Keratinocyte (primary cell): ENCODE data around the gene NT5DC1. TPM values are rescaled to one million over a fixed set of nuclear protein-coding genes. Genes with fewer than 3 reads are reported as not detected.

ENCODE experiments used
- DNase-seq: peaks from one replicate; pipeline ENCODE4 v3.0.0-alpha.2; 2011; ENCODE audit warnings: low read depth, missing footprints, low spot score
- FAIRE-seq: peaks from 2 replicates; lab custom pipeline; 2011; peaks lifted over from hg19 to GRCh38; lab: Jason Lieb, UNC
- H2AFZ ChIP-seq: 2 replicates; pipeline ENCODE4 v1.6.0; 2012; ENCODE audit warnings: low read length, control low read depth, inconsistent platforms; ENCODE audit not compliant: control insufficient read depth
- H3K27ac ChIP-seq: 2 replicates; pipeline ENCODE4 v1.5.1; 2011; ENCODE audit warnings: low read length; ENCODE audit not compliant: control insufficient read depth, insufficient read depth
- H3K27me3 ChIP-seq: 3 replicates; pipeline ENCODE4 v1.6.0; 2011; ENCODE audit warnings: low read length; ENCODE audit not compliant: control insufficient read depth, insufficient read depth; ENCODE audit errors: extremely low read depth
- H3K36me3 ChIP-seq, 2 experiments: 2 replicates in 1 of 2; 3 replicates in 1 of 2; pipeline ENCODE4 v1.5.1; 2011; ENCODE audit warnings: low read length in 2 of 2, mild to moderate bottlenecking in 1 of 2; ENCODE audit not compliant: control insufficient read depth in 2 of 2, insufficient read depth in 2 of 2; ENCODE audit errors: extremely low read depth in 1 of 2
- H3K4me1 ChIP-seq: 3 replicates; pipeline ENCODE4 v1.5.1; 2011; ENCODE audit warnings: low read length; ENCODE audit not compliant: control insufficient read depth, insufficient read depth; ENCODE audit errors: extremely low read depth
- H3K4me2 ChIP-seq: 3 replicates; pipeline ENCODE4 v1.6.0; 2011; ENCODE audit warnings: low read depth, low read length; ENCODE audit not compliant: control insufficient read depth, insufficient read depth; ENCODE audit errors: extremely low read depth
- H3K4me3 ChIP-seq, 3 experiments: fragments of 200-600 bp in 1 of 3; sonication (generic) in 1 of 3; 2 replicates in 2 of 3; 3 replicates in 1 of 3; pipeline ENCODE4 v1.5.1; 2011 to 2016; ENCODE audit warnings: low read length in 3 of 3, mild to moderate bottlenecking in 3 of 3, control low read depth in 2 of 3, inconsistent platforms in 1 of 3, low read depth in 1 of 3, mixed read lengths in 1 of 3, mixed run types in 1 of 3, moderate library complexity in 1 of 3; ENCODE audit not compliant: control insufficient read depth in 2 of 3, insufficient read depth in 2 of 3; ENCODE audit errors: extremely low read depth in 1 of 3
- H3K79me2 ChIP-seq: 2 replicates; pipeline ENCODE4 v1.6.0; 2012; ENCODE audit warnings: low read length; ENCODE audit not compliant: control insufficient read depth, insufficient read depth
- H3K9ac ChIP-seq: 3 replicates; pipeline ENCODE4 v1.6.0; 2011; ENCODE audit warnings: low read length; ENCODE audit not compliant: control insufficient read depth, insufficient read depth; ENCODE audit errors: extremely low read depth
- H3K9me1 ChIP-seq: 3 replicates; pipeline ENCODE4 v1.6.0; 2011; ENCODE audit warnings: low read length; ENCODE audit not compliant: control insufficient read depth, insufficient read depth; ENCODE audit errors: extremely low read depth
- H3K9me3 ChIP-seq: 2 replicates; pipeline ENCODE4 v1.5.1; 2012; ENCODE audit warnings: low read depth, low read length; ENCODE audit not compliant: control insufficient read depth
- H4K20me1 ChIP-seq: 3 replicates; pipeline ENCODE4 v1.6.0; 2011; ENCODE audit warnings: low read length; ENCODE audit not compliant: control insufficient read depth, insufficient read depth; ENCODE audit errors: extremely low read depth
- EZH2 ChIP-seq: IDR thresholded peaks from one replicate; pipeline ENCODE4 v1.6.1; 2012; ENCODE audit warnings: inconsistent platforms, mild to moderate bottlenecking, low read length, moderate library complexity
- dilution Hi-C: fragments of 300-500 bp; cut with MboI; formaldehyde crosslinking; loops from one replicate; pipeline ENCODE4 v1.7.0; 2020; ENCODE audit warnings: low sequenced_read_pairs; ENCODE audit not compliant: extremely low pct_ligation_motif_present
- polyA plus RNA-seq, 5 experiments: library from polyadenylated mRNA; depleted of rRNA in 3 of 5; stranded (reverse) in 3 of 5; stranded (forward) in 1 of 5; unstranded in 1 of 5; fragments of >200 nt; gene quantifications; 1 replicate in 1 of 5; 2 replicates in 3 of 5; 3 replicates in 1 of 5; pipeline versions ENCODE4 v1.2.1 to v1.2.3, GENCODE V29; 2011 to 2012; ENCODE audit warnings: missing spikeins in 2 of 5, low read depth in 1 of 5, low replicate concordance in 1 of 5
- TF ChIP-seq, protein P1 (sequence below), 3 experiments: IDR thresholded peaks in 1 of 3; conservative IDR thresholded peaks in 1 of 3; optimal IDR thresholded peaks in 1 of 3; 2 replicates in 2 of 3; 3 replicates in 1 of 3; pipeline versions ENCODE3 to v1.5.1; 2011; ENCODE audit warnings: low read length in 3 of 3, mild to moderate bottlenecking in 3 of 3, moderate library complexity in 2 of 3, control low read depth in 1 of 3, inconsistent platforms in 1 of 3; ENCODE audit not compliant: insufficient read depth in 2 of 3; ENCODE audit errors: extremely low read depth in 1 of 3

NT5DC1 gene
- polyA plus RNA-seq, 1 donor (not counting 4 experiments of a cell fraction or from before 2014, with no cell fraction given): 31.2 TPM

DNA sequence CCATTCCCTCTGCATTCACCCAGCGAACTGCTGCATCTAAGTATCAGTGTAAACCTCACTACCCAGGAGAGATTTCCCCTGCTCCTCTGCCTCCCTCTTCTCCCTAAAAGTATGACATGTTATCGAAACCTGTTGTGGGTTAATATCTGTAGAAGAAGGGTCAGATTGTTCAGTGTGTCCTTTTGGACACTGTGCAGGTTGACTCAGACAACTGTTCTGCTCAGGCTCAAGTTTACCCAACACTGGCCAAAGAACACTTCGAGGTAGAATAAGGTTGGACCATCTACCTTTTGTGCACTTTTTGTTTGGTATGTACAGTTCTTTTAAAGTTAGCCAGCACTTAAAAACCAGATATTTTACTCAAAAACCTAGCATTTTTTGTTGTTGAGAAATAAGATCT lies 4.6 kb downstream of the NT5DC1 start:
- Histone ChIP-seq H4K20me1 (no peaks in the 10 kb centered on the region), H3K36me3 (peaks cover 2 to 4% of the 10 kb centered on the region in 2 experiments), H3K4me2 (no peak overlapping the region), H2AFZ (no peak overlapping the region), H3K4me3 (no peak overlapping the region), H3K9me3 (no peaks in the 10 kb centered on the region), H3K9ac (no peak overlapping the region), H3K27me3 (no peaks in the 10 kb centered on the region), H3K9me1 (no peaks in the 10 kb centered on the region), H3K27ac (no peak overlapping the region), H3K79me2 (peaks cover 15% of the 10 kb centered on the region), H3K4me1 (peaks cover 11% of the 10 kb centered on the region)
- TF ChIP-seq, protein P1, sequence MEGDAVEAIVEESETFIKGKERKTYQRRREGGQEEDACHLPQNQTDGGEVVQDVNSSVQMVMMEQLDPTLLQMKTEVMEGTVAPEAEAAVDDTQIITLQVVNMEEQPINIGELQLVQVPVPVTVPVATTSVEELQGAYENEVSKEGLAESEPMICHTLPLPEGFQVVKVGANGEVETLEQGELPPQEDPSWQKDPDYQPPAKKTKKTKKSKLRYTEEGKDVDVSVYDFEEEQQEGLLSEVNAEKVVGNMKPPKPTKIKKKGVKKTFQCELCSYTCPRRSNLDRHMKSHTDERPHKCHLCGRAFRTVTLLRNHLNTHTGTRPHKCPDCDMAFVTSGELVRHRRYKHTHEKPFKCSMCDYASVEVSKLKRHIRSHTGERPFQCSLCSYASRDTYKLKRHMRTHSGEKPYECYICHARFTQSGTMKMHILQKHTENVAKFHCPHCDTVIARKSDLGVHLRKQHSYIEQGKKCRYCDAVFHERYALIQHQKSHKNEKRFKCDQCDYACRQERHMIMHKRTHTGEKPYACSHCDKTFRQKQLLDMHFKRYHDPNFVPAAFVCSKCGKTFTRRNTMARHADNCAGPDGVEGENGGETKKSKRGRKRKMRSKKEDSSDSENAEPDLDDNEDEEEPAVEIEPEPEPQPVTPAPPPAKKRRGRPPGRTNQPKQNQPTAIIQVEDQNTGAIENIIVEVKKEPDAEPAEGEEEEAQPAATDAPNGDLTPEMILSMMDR (optimal IDR thresholded peaks at IDR 0.05 in 1 of 3, IDR thresholded peaks at IDR 0.05 in 1 of 3, conservative IDR thresholded peaks at IDR 0.05 in 1 of 3; ENCODE audit: extremely low read depth in 1 of 3, insufficient read depth in 2 of 3, low read length in 3 of 3): no peak
- TF ChIP-seq EZH2: no peak
- dilution Hi-C loops: no loop called here
- FAIRE-seq (no peak), DNase-seq (no peak)

DNA sequence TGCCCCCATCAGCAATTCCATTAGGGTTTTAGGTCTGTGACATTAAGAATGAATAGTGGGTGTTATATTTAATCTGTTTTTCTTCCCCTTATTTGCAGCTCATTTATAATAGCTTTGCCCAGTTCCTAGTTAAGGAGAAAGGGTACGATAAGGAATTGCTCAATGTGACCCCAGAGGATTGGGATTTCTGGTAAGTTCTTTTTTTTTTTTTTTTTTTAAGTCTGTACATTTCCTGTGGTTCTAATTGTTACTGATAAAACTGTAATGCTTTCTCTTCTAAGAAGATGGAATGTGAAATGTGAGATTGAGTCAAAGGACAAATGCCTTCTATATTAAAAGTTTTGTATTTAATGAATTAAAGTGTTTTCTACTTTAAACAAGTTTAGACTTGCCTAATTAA lies 5.5 kb downstream of the NT5DC1 start:
- no peak for TF ChIP-seq EZH2
- TF ChIP-seq, protein P1 (optimal IDR thresholded peaks at IDR 0.05 in 1 of 3, IDR thresholded peaks at IDR 0.05 in 1 of 3, conservative IDR thresholded peaks at IDR 0.05 in 1 of 3; ENCODE audit: extremely low read depth in 1 of 3, insufficient read depth in 2 of 3, low read length in 3 of 3): no peak
- dilution Hi-C loops: no loop called here
- Histone ChIP-seq H3K27ac (no peak overlapping the region), H3K79me2 (peaks cover 15% of the 10 kb centered on the region), H3K9me3 (no peaks in the 10 kb centered on the region), H3K27me3 (no peaks in the 10 kb centered on the region), H3K4me3 (no peak overlapping the region), H3K4me2 (no peak overlapping the region), H3K36me3 (peaks cover 4 to 8% of the 10 kb centered on the region in 2 experiments), H3K9me1 (no peaks in the 10 kb centered on the region), H3K9ac (no peak overlapping the region), H2AFZ (no peak overlapping the region), H4K20me1 (no peaks in the 10 kb centered on the region), H3K4me1 (peaks cover 11% of the 10 kb centered on the region)
- DNase-seq (no peak), FAIRE-seq (no peak)
